ENCODE measurements around the gene LINGO1. TPM values are rescaled to one million over a fixed set of nuclear protein-coding genes. Genes with fewer than 3 reads are reported as not detected.

The LINGO1 gene
- total and polyA plus RNA-seq, 2 donors (not counting 3 experiments of a cell fraction or from before 2014, with no cell fraction given): 0.15 to 0.33 TPM

- Histone ChIP-seq H3K36me3 (ENCODE audit: control insufficient read depth in 2 of 2, extremely low read depth in 1 of 2, insufficient read depth in 2 of 2, low read length in 2 of 2) (no peaks in the 10 kb centered on the region), H3K4me3 (replicated peaks in 1 of 3; ENCODE audit: insufficient read depth in 1 of 3, low read depth in 1 of 3, low read length in 3 of 3) (no peak overlapping the region), H3K4me1 (ENCODE audit: control insufficient read depth, extremely low read depth, insufficient read depth, low read length) (no peaks in the 10 kb centered on the region), H3K9me1 (replicated peaks; ENCODE audit: control insufficient read depth, extremely low read depth, insufficient read depth, low read length) (no peaks in the 10 kb centered on the region), H3K9ac (replicated peaks; ENCODE audit: extremely low read depth, insufficient read depth, low read length) (no peak overlapping the region), H4K20me1 (replicated peaks; ENCODE audit: control insufficient read depth, extremely low read depth, insufficient read depth, low read length) (no peaks in the 10 kb centered on the region), H3K4me2 (ENCODE audit: insufficient read depth, low read length) (no peak overlapping the region), H2AFZ (ENCODE audit: low read depth, low read length) (no peak overlapping the region), H3K9me3 (replicated peaks; ENCODE audit: control insufficient read depth, insufficient read depth, low read length) (no peaks in the 10 kb centered on the region), H3K27me3 (ENCODE audit: control insufficient read depth in 2 of 2, insufficient read depth in 2 of 2, low read length in 2 of 2) (no peaks in the 10 kb centered on the region), H3K27ac (ENCODE audit: insufficient read depth, low read depth, low read length) (no peak overlapping the region), H3K79me2 (ENCODE audit: control insufficient read depth, insufficient read depth, low read length) (no peaks in the 10 kb centered on the region)
- FAIRE-seq: no peak
- intact Hi-C loops (cut with micrococcal nuclease) (no loop called here), dilution Hi-C loops (cut with MboI; ENCODE audit: extremely low pct_ligation_motif_present, low sequenced_read_pairs) (no loop called here)
- TF ChIP-seq EZH2 (IDR thresholded peaks at IDR 0.05; ENCODE audit: borderline replicate concordance, low read depth, low read length, severe bottlenecking) (no peak), JUN (IDR thresholded peaks at IDR 0.05; ENCODE audit: borderline replicate concordance, insufficient read depth, insufficient read length, low read depth) (no peak), GATA2 (IDR thresholded peaks at IDR 0.05; ENCODE audit: insufficient read depth, insufficient read length, low read depth, low read length) (no peak), MYC (IDR thresholded peaks at IDR 0.05; ENCODE audit: low read depth, low read length) (no peak), POLR2AphosphoS5 (IDR thresholded peaks at IDR 0.05; ENCODE audit: insufficient read depth, low read depth, low read length) (no peak), POLR2A (IDR thresholded peaks at IDR 0.05; ENCODE audit: low read depth, low read length) (no peak), CTCF (IDR thresholded peaks at IDR 0.05; ENCODE audit: extremely low read depth in 1 of 2, insufficient read depth in 1 of 2, low read depth in 1 of 2, low read length in 2 of 2) (no peak), MAX (IDR thresholded peaks at IDR 0.05; ENCODE audit: insufficient read depth, insufficient read length) (no peak), FOS (IDR thresholded peaks at IDR 0.05; ENCODE audit: borderline replicate concordance, insufficient read depth, low read length) (no peak)
- ChIA-PET POLR2A (no interaction called here), CTCF (interaction anchor here (1.8 to 5.6 kb wide), 2 partner anchors 10 to 177 kb away, joined by 5 to 36 read pairs; partner anchors contain the start of gene LINGO1)
- no peak for DNase-seq (ENCODE audit: low read depth, low spot score)
- BruUV-seq (replicated peaks): no TSS peak
These were observed 12.0 kb upstream of the LINGO1 start for GRCh38 chr15:77644543-77645247.

Measured in endothelial cell of umbilical vein (primary cell).